Measurements from ENCODE around the gene CYP2R1.
A peak's percentile ranks its signal among the peaks of the same experiment; 100 is the strongest.
"Not testable (repeated sequence)": the region's sequence is repeated elsewhere in the genome, so short reads cannot be mapped to it uniquely, and the experiment has no call there.

Gene CYP2R1

GRCh38 chr11:14892577-14892976 is 546 bp upstream of the CYP2R1 start:
- no peak for DNase-seq (ENCODE audit: low read depth)

GRCh38 chr11:14891143-14892035 is 642 bp downstream of the CYP2R1 start:
- peak; percentile 84 for DNase-seq (ENCODE audit: low read depth)

- DNase-seq (ENCODE audit: low read depth), result no peak
Observed at GRCh38 chr11:14886513-14886912, 5.5 kb downstream of the CYP2R1 start.

- DNase-seq (ENCODE audit: low read depth), result no peak
Observed at GRCh38 chr11:14884667-14885273, 7.3 kb downstream of the CYP2R1 start.

DNA sequence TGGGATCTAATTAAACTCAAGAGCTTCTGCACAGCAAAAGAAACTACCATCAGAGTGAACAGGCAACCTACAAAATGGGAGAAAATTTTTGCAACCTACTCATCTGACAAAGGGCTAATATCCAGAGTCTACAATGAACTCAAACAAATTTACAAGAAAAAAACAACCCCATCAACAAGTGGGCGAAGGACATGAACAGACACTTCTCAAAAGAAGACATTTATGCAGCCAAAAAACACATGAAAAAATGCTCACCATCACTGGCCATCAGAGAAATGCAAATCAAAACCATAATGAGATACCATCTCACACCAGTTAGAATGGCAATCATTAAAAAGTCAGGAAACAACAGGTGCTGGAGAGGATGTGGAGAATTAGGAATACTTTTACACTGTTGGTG is 8.3 kb downstream of the CYP2R1 start:
- DNase-seq (ENCODE audit: low read depth), result not testable (repeated sequence)

DNA sequence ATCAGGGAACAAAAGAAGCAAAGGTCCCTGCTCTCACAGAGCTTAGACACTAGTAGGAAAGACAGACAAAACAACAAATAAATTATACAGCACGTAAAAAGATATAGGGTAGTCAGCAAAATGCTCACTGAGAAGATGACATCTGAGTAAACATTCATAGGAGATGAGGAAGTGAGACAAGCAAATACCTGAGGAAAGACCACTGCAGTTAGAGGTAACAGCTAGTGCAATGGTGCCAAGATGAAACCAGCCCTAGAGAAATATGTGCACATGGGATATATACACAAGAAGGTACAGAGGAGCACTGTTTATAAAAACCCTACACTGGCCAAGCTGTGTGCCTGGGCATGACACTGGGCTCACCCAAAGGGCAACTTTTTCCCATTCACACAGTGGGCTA is 9.8 kb downstream of the CYP2R1 start:
- no peak for DNase-seq (ENCODE audit: low read depth)

- no peak for DNase-seq (ENCODE audit: low read depth)
Observed at GRCh38 chr11:14881576-14882193, 10.3 kb downstream of the CYP2R1 start.

GRCh38 chr11:14875163-14875562 is 16.9 kb downstream of the CYP2R1 start:
- DNase-seq (ENCODE audit: low read depth), result no peak

GRCh38 chr11:14873632-14874031 is 18.4 kb downstream of the CYP2R1 start:
- no peak for DNase-seq (ENCODE audit: low read depth)

DNA sequence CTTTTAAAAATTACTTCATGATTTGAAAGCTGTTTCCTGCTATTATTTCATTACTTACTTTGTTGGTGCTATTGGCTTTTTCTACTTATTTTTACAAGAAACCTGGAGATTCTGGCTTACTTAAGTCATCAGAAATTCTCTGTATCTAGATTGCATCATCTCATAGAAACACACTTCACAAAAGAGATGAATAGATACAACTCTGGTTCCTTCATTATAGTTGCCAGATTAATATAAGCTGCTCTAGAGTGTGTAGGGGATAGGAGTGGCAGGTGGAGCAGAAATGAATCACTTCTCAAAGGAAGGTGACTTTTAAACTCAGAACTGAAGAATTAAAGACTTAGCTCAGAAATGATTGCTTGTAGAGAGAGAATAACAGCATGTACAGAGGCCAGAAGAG is 20.0 kb downstream of the CYP2R1 start:
- no peak for DNase-seq (ENCODE audit: low read depth)

GRCh38 chr11:14863775-14864174 is 28.3 kb downstream of the CYP2R1 start:
- not testable (repeated sequence) for DNase-seq (ENCODE audit: low read depth)

- DNase-seq (ENCODE audit: low read depth), result no peak
Observed at GRCh38 chr11:14861680-14862079, 30.4 kb downstream of the CYP2R1 start.

DNA sequence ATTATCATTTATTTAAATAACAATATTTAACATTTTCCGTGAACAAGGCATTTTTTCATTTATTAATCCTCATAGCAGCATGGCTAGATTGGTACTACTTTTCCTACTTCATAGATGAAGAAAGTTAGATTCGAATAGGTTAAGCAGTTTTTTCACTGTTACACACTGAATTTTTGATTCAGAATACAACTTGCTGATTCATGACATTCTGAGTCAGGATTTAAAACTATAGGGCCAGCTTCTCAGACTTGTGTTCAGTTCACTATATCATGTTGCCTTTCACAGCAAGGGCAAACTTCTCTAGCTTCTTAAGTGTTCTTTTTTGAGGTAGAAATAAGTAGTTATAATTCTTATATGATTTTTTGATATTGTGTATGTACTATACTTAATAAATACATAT is 31.5 kb downstream of the CYP2R1 start:
- DNase-seq (ENCODE audit: low read depth), result no peak

- no peak for DNase-seq (ENCODE audit: low read depth)
Observed at GRCh38 chr11:14858404-14858803, 33.6 kb downstream of the CYP2R1 start.

DNA sequence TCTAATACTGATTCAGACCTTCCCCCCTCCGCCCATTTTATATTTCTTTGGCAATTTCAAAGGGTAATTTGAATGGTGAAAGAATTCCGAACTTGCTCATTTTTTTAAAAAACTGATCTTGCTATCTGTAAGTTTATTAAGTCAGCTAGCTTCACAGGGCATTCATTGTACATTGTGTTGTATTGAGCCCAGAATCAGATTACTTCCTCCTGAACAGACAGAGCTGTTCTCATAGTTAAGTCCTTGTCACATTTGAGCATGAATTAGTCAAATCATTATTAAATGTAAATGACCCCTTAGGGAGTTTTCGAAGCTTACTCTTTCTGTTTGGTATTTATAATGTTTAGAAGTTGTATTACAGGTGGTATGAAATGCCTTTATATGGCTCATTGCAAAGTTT is 34.4 kb downstream of the CYP2R1 start:
- no peak for DNase-seq (ENCODE audit: low read depth)

DNA sequence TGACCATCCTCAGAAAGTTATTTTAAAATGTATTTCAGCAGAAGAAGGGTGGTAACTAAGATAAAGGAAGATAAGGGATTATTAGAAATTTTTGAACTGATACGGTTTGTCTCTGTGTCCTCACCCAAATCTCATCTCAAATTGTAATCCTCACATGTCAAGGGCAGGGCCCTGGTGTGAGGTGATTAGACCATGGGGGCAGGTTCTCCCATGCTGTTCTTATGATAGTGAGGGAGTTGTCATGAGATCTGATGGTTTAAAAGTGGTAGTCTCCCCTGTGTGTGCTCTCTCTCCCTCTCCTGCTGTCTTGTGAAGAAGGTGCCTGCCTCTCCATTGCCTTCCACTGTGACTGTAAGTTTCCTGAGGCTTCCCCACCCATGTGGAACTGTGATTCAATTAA is 36.1 kb downstream of the CYP2R1 start:
- no peak for DNase-seq (ENCODE audit: low read depth)

DNA sequence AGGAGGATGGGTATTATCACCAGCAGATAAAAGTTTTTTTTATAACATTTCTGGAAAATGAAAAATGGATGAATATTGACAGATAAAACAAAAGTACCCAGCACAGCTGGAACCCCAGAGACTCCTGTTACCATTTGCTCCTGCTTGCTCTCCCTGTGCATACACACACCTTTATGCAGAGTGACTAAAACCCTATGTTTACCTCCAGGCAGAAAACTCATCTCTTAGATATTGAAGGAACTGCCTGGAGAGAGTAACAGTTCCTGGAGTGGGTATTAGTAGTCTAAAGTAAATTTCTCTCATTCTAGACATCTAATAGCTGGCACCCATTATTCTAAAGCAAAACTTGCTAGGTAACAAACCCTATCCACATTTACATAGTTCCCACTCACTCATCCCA is 38.0 kb downstream of the CYP2R1 start:
- DNase-seq (ENCODE audit: low read depth), result no peak

DNA sequence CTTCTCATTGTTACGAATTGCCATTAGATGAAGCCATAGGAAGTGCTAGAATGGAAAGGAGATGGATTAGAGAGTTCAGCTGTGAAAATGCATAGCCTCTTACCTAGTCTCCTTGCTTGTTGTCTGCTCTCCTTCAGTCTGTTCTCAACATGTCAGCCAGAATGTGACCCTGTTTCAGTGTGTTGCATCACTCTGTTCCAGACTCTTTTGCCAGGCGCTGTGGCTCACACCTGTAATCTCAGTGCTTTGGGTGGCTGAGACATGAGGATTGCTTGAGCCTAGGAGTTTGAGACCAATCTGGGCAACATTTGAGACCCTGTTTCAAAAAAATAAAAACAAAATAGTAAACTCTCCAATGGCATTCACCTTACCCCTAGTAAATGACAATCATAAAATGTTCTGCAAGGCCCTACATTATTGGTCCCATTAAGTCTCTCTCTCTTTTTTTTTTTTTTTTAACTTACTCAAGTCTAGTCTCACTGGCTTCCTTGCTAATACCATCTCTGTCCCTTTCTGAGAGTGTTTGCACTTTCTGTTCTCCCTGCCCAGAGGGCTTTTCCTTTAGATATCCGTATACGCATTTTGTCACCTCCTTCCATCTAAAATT is 39.4 kb downstream of the CYP2R1 start:
- no peak for DNase-seq (ENCODE audit: low read depth)

GRCh38 chr11:14842002-14842401 is 50.0 kb downstream of the CYP2R1 start:
- no peak for DNase-seq (ENCODE audit: low read depth)

DNA sequence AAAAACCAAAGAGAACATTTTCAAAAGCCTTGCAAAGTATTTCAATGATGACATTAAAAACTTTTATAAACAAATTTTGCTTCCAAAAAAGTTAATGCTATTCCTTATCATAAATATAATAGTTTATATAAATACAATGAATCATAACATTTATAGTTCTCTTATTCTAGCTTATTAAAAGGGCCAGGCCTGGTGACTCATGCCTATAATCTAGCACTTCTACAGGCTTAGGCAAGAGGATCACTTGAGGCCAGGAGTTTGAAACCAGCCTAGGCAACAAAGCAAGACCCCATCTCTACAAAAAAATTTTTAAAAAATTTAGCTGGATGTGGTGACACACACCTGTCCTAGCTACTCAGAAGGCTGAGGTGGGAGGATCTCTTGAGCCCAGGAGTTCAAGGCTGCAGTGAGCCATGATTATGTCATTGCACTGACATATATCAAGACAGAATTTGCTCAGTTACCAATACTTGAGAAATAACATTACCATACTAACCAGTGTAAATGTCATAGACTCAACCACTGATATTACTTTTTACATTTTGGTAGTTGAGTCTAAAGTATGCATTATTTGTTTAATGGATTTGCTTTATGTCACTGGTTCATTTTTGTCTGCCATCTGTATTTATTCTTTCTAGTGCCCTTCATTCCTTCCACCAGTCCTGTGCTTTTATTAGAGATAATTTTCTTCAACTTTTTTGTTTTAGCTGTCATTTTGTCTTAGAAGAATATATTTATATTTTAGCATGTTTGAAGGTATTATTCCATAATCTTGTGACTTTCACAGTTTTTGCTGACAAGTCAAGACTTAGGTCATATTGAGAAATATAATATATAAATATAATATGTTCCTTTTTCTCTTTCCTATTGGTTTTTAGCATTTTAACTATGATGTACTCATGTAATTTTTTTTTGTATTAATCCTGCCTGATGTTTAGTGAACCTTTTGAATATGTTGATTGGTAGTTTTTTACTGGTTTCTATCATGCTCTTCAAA is 56.2 kb downstream of the CYP2R1 start:
- DNase-seq (ENCODE audit: low read depth), result no peak
